HG02610 (cell line): ENCODE results near the gene AGBL1.

Experiments
- ATAC-seq: cut with Tn5 transposase; IDR thresholded peaks from one replicate; pipeline ENCODE4 v1.9.1; 2021; ENCODE audit warnings: mild to moderate bottlenecking, moderate library complexity; ENCODE audit not compliant: unreplicated experiment

The AGBL1 gene

GRCh38 chr15:86850939-86851338 is 771.3 kb downstream of the AGBL1 start:
- ATAC-seq, result no peak

GRCh38 chr15:86852741-86853140 is 773.1 kb downstream of the AGBL1 start:
- no peak for ATAC-seq

- ATAC-seq, result no peak
These were observed 774.5 kb downstream of the AGBL1 start for GRCh38 chr15:86854176-86854575.

- ATAC-seq, result no peak
These were observed 775.9 kb downstream of the AGBL1 start for GRCh38 chr15:86855307-86856291.

- no peak for ATAC-seq
These were observed 778.0 kb downstream of the AGBL1 start for GRCh38 chr15:86857701-86858100.

- ATAC-seq, result no peak
These were observed 783.7 kb downstream of the AGBL1 start for GRCh38 chr15:86863226-86863915.

GRCh38 chr15:86865920-86866319 is 786.2 kb downstream of the AGBL1 start:
- ATAC-seq, result no peak

- ATAC-seq, result no peak
These were observed 791.2 kb downstream of the AGBL1 start for GRCh38 chr15:86870846-86871245.

GRCh38 chr15:86871964-86872363 is 792.3 kb downstream of the AGBL1 start:
- ATAC-seq, result no peak

GRCh38 chr15:86872782-86873181 is 793.1 kb downstream of the AGBL1 start:
- no peak for ATAC-seq

- ATAC-seq, result no peak
These were observed 795.4 kb downstream of the AGBL1 start for GRCh38 chr15:86875067-86875466.

GRCh38 chr15:86876387-86876944 is 796.8 kb downstream of the AGBL1 start:
- ATAC-seq, result no peak

- no peak for ATAC-seq
These were observed 797.5 kb downstream of the AGBL1 start for GRCh38 chr15:86877171-86877631.

- ATAC-seq, result peak; percentile 58
These were observed 799.2 kb downstream of the AGBL1 start for GRCh38 chr15:86878844-86879243.

GRCh38 chr15:86879250-86880229 is 799.9 kb downstream of the AGBL1 start:
- ATAC-seq, result no peak

GRCh38 chr15:86885616-86886015 is 805.9 kb downstream of the AGBL1 start:
- ATAC-seq, result no peak

- ATAC-seq, result no peak
These were observed 813.2 kb downstream of the AGBL1 start for GRCh38 chr15:86892774-86893449.

GRCh38 chr15:86894269-86894668 is 814.6 kb downstream of the AGBL1 start:
- no peak for ATAC-seq

- ATAC-seq, result no peak
These were observed 824.2 kb downstream of the AGBL1 start for GRCh38 chr15:86903642-86904421.
